Fibroblast of lung (primary cell): ENCODE data around the gene KCNJ14. TPM values are rescaled to one million over a fixed set of nuclear protein-coding genes. Genes with fewer than 3 reads are reported as not detected.

ENCODE experiments used
- DNase-seq, 2 donors: peaks; one replicate each; pipeline versions ENCODE4 v3.0.0 to v3.0.0-alpha.2; 2010; ENCODE audit warnings: low read depth in 2 of 2
- H2AFZ ChIP-seq: 2 replicates; pipeline ENCODE4 v1.5.1; 2012; ENCODE audit warnings: low read length, control low read depth, inconsistent platforms
- H3K27ac ChIP-seq: 2 replicates; pipeline ENCODE4 v1.5.1; 2011; ENCODE audit warnings: low read length, control low read depth; ENCODE audit not compliant: insufficient read depth
- H3K27me3 ChIP-seq: 2 replicates; pipeline ENCODE4 v1.5.1; 2011; ENCODE audit warnings: mild to moderate bottlenecking, low read length; ENCODE audit not compliant: control insufficient read depth, insufficient read depth
- H3K36me3 ChIP-seq: 2 replicates; pipeline ENCODE4 v1.5.1; 2011; ENCODE audit warnings: low read length; ENCODE audit not compliant: control insufficient read depth, insufficient read depth
- H3K4me1 ChIP-seq: 2 replicates; pipeline ENCODE4 v1.5.1; 2011; ENCODE audit warnings: low read length; ENCODE audit not compliant: control insufficient read depth, insufficient read depth; ENCODE audit errors: extremely low read depth
- H3K4me2 ChIP-seq: 2 replicates; pipeline ENCODE4 v1.5.1; 2011; ENCODE audit warnings: low read length, control low read depth; ENCODE audit not compliant: insufficient read depth; ENCODE audit errors: extremely low read depth
- H3K4me3 ChIP-seq, 4 experiments: fragments of 200-600 bp in 1 of 4; sonication (generic) in 1 of 4; replicated peaks in 1 of 4; 2 replicates each; pipeline ENCODE4 v1.5.1; 2011 to 2016; ENCODE audit warnings: low read length in 4 of 4, low read depth in 3 of 4, mild to moderate bottlenecking in 3 of 4, control low read depth in 2 of 4, inconsistent platforms in 1 of 4, mixed read lengths in 1 of 4; ENCODE audit not compliant: insufficient read depth in 1 of 4; ENCODE audit errors: control extremely low read depth in 1 of 4
- H3K79me2 ChIP-seq: 2 replicates; pipeline ENCODE4 v1.5.1; 2012; ENCODE audit warnings: mild to moderate bottlenecking, low read length, inconsistent platforms; ENCODE audit not compliant: control insufficient read depth, insufficient read depth
- H3K9ac ChIP-seq: 2 replicates; pipeline ENCODE4 v1.5.1; 2011; ENCODE audit warnings: mild to moderate bottlenecking, low read length, control low read depth; ENCODE audit not compliant: insufficient read depth
- H3K9me3 ChIP-seq: 2 replicates; pipeline ENCODE4 v1.5.1; 2012; ENCODE audit warnings: low read depth, low read length; ENCODE audit not compliant: control insufficient read depth, insufficient read depth
- H4K20me1 ChIP-seq: 2 replicates; pipeline ENCODE4 v1.5.1; 2011; ENCODE audit warnings: low read length; ENCODE audit not compliant: control insufficient read depth, insufficient read depth; ENCODE audit errors: extremely low read depth
- EZH2 ChIP-seq: IDR thresholded peaks from 2 replicates; pipeline ENCODE4 v1.5.1; 2012; ENCODE audit warnings: low read length, control low read depth, mild to moderate bottlenecking; ENCODE audit errors: missing control alignments
- polyA plus RNA-seq, 2 donors: library from polyadenylated mRNA; depleted of rRNA in 1 of 2; stranded (reverse) in 1 of 2; unstranded in 1 of 2; fragments of >200 nt; gene quantifications; 2 replicates each; pipeline ENCODE4 v1.2.1, GENCODE V29; 2011 to 2012; ENCODE audit warnings: missing spikeins in 1 of 2
- total RNA-seq: library from RNA; depleted of rRNA; stranded (reverse); fragments of >200 nt; gene quantifications from 2 replicates; pipeline ENCODE4 v1.2.1, GENCODE V29; 2014
- TF ChIP-seq, protein P1 (sequence below), 2 donors: IDR thresholded peaks in 1 of 2; conservative IDR thresholded peaks in 1 of 2; 1 replicate in 1 of 2; 2 replicates in 1 of 2; pipeline ENCODE4 v1.5.1; 2011 to 2012; ENCODE audit warnings: low read length in 2 of 2, control low read depth in 1 of 2, inconsistent platforms in 1 of 2, low read depth in 1 of 2, mild to moderate bottlenecking in 1 of 2

Gene KCNJ14
- total and polyA plus RNA-seq, 2 donors (not counting 1 experiment from before 2014, with no cell fraction given) = 0.15 to 0.50 TPM

DNA sequence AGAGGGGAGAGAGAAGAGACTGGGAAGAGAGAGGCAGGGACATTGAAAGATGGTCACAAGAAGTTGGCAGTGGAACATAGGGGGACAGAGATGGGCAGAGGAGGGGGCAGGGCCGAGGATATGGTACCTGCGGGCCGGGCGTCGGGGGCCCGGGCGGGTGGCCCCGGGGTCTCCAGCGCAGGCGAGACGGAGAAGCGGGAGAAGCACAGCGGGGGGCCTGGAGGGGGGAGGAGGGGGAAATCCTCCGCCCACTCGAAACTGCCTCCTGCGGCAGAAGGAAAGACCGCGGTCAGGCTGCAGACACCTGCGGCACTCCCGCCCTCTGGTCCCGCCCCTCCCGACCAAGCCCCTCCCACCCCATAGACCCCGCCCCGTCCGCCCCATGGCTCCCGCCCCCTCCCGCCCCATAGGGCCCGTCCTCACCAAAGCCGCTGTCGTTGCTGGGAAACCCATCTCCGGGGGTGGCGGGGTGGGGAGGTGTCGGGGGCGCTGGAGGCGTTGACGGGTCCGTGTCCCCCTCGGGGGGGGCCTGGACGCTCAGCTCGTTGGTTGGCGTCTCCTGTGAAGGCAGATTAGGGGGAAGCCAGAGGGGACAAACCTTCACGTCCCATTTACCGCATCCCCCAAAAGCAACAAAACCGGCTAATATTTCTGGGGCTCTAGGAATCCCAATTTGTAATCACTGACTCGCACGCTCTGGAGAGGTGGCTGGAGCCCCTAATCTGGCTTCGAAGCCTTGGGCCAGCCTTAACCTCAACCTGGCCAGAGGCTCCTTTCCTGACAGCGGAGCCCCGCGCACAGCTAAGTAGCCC is 35.8 kb downstream of the KCNJ14 start:
- Histone ChIP-seq H4K20me1 (no peaks in the 10 kb centered on the region), H2AFZ (no peak overlapping the region), H3K4me2 (no peak overlapping the region), H3K27me3 (peaks cover 5% of the 10 kb centered on the region), H3K79me2 (no peaks in the 10 kb centered on the region), H3K9ac (no peak overlapping the region), H3K27ac (no peak overlapping the region), H3K9me3 (no peaks in the 10 kb centered on the region), H3K4me1 (peaks cover 14% of the 10 kb centered on the region), H3K4me3 (no peak overlapping the region), H3K36me3 (no peaks in the 10 kb centered on the region)
- DNase-seq = no peak
- TF ChIP-seq, protein P1, sequence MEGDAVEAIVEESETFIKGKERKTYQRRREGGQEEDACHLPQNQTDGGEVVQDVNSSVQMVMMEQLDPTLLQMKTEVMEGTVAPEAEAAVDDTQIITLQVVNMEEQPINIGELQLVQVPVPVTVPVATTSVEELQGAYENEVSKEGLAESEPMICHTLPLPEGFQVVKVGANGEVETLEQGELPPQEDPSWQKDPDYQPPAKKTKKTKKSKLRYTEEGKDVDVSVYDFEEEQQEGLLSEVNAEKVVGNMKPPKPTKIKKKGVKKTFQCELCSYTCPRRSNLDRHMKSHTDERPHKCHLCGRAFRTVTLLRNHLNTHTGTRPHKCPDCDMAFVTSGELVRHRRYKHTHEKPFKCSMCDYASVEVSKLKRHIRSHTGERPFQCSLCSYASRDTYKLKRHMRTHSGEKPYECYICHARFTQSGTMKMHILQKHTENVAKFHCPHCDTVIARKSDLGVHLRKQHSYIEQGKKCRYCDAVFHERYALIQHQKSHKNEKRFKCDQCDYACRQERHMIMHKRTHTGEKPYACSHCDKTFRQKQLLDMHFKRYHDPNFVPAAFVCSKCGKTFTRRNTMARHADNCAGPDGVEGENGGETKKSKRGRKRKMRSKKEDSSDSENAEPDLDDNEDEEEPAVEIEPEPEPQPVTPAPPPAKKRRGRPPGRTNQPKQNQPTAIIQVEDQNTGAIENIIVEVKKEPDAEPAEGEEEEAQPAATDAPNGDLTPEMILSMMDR (conservative IDR thresholded peaks at IDR 0.05 in 1 of 2, IDR thresholded peaks at IDR 0.05 in 1 of 2; ENCODE audit: low read depth in 1 of 2, low read length in 2 of 2) = no peak
- TF ChIP-seq EZH2 = peak; percentile 2

DNA sequence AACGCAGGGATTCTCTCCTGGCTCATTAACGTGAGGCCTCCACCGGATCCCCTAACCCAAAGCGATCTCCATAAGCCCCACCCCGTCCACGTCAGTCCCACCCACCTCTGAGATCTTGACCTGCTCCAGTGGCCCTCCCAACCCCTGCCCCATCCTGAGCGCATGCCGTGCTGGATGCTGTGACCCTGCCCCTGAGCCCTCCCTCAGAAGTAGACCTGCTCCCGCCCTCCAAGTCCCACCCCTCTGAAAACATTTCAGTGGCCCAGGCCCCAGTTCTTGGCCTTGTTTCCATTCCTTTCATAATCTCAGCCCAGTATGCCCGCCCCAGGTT is 36.4 kb downstream of the KCNJ14 start:
- Histone ChIP-seq H3K4me3 (no peak overlapping the region), H3K9me3 (no peaks in the 10 kb centered on the region), H3K36me3 (no peaks in the 10 kb centered on the region), H3K27me3 (peaks cover 6% of the 10 kb centered on the region), H3K4me1 (peaks cover 14% of the 10 kb centered on the region), H4K20me1 (no peaks in the 10 kb centered on the region), H3K79me2 (no peaks in the 10 kb centered on the region), H2AFZ (no peak overlapping the region), H3K4me2 (no peak overlapping the region), H3K27ac (no peak overlapping the region), H3K9ac (no peak overlapping the region)
- no peak for DNase-seq
- no peak for TF ChIP-seq EZH2
- TF ChIP-seq, protein P1 (conservative IDR thresholded peaks at IDR 0.05 in 1 of 2, IDR thresholded peaks at IDR 0.05 in 1 of 2; ENCODE audit: low read depth in 1 of 2, low read length in 2 of 2) = no peak

DNA sequence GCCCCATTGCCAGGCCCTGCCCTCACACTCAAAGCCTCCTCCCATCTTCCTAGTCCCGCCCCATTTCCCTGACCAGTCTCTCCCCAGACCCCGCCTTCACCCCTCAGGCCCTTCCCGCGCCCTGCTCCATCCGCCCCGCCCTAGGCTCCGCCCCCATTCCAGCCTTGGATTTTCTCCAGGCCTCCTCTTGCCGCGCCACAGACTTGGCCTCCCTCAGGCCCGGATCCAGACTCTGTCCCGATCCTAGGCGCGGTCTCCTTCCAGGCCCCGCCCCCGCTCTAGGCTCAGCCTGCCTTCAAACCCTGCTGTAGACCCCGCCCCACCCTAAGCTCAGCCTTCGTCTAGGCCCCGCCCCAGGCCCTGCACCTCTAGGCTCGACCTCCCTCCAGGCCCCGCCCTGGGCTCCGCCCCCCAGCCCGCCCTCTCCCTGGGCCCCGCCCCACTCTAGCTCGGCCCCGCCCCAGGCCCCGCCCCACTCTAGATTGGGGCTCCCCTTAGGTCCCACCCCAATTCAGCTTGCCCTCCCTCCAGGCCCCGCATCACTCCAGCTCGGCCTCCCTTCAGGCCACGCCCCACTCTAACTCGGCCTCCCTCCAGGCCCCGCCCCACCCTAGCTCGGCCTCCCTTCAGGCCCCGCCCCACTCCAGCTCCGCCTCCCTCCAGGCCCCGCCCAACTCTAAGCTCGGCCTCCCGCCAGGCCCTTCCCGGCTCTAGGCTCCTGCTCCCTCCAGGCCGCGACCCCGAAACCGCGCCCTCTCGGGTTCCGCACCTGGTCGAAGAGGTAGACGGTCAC is 37.7 kb downstream of the KCNJ14 start:
- peaks cover 15% of the 10 kb centered on the region for H3K27me3 ChIP-seq
- DNase-seq = peak; percentile 90 to 99
- peak overlapping the region; percentile 86 for H2AFZ ChIP-seq
- H4K20me1 ChIP-seq = no peaks in the 10 kb centered on the region
- peak overlapping the region; percentile 68 for H3K4me2 ChIP-seq
- H3K4me3 ChIP-seq = peak overlapping the region; percentile 39 to 60 (median 48)
- no peak overlapping the region for H3K27ac ChIP-seq
- TF ChIP-seq EZH2 = peak; percentile 51
- TF ChIP-seq, protein P1 (conservative IDR thresholded peaks at IDR 0.05 in 1 of 2, IDR thresholded peaks at IDR 0.05 in 1 of 2; ENCODE audit: low read depth in 1 of 2, low read length in 2 of 2) = no peak
- no peaks in the 10 kb centered on the region for H3K36me3 ChIP-seq
- no peaks in the 10 kb centered on the region for H3K79me2 ChIP-seq
- peak overlapping the region; percentile 63 for H3K9ac ChIP-seq
- no peaks in the 10 kb centered on the region for H3K9me3 ChIP-seq
- H3K4me1 ChIP-seq = peaks cover 6% of the 10 kb centered on the region
